GM19468 (cell line): Measurements from ENCODE around the gene MPZL1.

Experiments used
- ATAC-seq: cut with Tn5 transposase; IDR thresholded peaks from one replicate; pipeline ENCODE4 v1.9.1; 2021; ENCODE audit warnings: mild to moderate bottlenecking, moderate library complexity, moderate number of reproducible peaks; ENCODE audit not compliant: unreplicated experiment; ENCODE audit errors: extremely low read depth

MPZL1 gene

DNA sequence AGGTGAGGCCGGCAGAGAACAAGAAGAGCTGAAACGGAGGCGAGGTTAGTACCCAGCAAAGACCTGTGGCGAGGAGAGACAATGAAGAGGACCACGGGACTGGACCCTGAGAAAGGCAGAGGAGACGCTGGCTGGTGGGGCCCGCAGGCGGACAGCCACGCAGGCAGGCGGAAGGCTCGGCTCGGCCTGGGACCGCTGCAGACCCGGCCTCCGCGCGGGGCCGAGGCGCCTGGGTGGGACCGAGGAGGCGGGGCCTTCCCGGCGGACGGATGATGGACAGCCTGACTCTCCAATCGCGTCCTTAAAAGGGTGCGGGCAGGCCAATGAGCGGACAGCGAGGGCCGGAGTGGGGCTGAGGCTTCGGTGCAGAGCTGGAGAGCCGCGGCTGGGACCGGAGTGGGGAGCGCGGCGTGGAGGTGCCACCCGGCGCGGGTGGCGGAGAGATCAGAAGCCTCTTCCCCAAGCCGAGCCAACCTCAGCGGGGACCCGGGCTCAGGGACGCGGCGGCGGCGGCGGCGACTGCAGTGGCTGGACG, at the start of gene MPZL1:
MPZL1 (plus strand) TSS at position 366 of the 535 bp plus-strand sequence. CDS start 170 bp downstream, outside the sequence.
- peak; percentile 89 for ATAC-seq

DNA sequence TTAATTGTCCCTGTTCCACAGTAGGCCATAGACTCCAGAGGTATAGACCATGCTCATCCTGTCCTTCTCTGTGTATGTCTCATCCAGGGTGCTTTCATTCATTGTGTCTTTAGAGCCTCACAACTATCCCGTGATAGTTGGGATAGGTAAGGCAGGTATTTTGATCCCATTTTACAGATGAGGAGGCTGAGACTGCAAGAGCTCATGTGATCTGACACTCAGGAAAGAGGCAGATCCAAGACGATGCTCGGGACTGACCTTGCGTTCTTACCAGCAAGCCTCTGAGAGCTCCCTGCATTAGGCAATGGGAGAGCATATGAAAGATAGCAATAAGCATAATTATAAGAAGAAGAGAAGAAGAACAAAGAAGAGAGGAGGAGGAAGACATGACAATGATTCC, 49.0 kb upstream of the MPZL1 start:
- ATAC-seq, result no peak

DNA sequence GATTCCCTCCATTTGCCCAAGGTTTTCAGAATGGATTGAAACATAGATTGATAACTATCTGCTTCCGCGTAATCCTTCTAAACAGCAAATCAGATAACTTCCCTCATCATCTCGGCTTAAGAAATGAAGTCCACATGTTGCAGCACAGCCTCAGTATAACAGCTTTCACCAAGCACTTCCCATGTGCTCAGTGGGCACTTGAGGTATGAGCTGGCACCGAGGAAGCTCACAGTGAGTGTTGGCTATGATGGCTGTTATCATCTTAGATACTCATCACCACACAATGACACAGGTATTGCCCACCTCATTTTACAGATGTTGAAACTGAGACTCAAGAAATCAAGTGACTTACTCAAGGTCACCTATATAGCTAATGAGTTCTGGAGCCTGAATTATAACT, 48.5 kb upstream of the MPZL1 start:
- no peak for ATAC-seq

DNA sequence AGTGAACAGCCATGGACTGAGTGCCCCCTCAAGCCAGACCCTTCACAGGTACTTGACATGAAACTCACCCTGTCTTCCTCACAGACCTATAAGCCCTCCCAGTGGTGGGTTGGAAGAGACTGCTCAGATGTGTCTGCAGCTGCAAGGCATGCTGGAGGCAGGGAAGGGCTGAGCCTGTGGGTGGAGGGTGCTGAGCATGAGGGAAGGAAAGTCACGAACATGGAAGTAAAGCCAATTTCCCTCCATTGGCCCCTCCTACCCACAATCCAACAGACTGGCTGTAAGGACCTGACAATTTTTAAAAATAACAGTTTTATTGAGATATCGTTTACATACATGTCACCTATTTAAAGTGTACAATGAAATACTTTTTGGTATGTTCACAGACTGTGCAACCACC, 47.6 kb upstream of the MPZL1 start:
- no peak for ATAC-seq

DNA sequence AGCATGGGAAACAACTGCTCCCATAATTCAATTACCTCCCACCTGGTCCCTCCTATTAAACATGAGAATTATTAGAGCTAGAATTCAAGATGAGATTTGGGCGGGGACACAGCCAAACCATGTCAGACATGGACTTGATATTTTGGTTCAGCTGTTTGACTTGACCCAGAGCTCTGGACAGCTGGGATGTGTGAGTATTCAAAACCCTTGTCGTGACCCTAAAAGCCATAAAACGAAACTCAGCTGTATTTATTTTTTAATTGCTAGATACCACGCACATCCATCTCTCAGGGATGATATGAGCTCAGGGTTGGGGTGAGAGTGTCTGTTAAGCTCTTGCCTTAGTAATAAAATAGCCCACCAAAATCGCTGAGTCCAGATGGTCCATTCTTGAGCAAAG, 46.3 kb upstream of the MPZL1 start:
- ATAC-seq, result no peak

DNA sequence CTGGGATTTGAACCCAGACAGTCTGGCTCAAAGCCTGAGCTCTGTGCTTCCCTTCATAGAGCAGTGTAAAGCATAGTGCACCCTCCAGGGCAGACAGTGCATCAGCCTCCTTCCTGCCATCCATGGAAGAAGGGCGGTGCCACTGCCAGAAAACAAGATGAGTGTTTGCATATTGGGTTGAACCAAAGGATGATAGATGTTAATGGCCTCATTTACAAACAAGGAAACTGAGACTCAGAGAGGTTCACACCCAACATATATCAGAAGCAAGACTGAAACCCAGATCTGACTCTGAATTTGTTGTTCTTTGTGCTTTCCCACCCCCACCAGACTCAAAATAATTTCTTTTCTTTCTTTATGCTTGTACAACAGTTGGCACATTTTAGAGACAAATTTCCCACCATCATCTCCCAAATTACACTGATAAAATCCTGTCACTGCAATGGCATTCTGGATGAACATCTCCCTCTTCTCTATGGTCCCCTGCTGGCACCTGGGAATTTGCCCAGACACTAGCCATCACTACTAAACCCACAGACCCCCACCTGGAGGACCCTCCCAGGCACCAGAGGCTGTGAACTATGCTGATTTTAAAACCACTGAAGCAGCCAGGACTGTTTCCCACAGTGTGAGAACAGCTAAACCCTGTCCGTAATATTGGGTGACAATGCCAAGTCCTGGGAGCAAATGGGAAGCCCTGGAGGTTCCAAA, 45.4 kb upstream of the MPZL1 start:
- peak; percentile 43 for ATAC-seq

DNA sequence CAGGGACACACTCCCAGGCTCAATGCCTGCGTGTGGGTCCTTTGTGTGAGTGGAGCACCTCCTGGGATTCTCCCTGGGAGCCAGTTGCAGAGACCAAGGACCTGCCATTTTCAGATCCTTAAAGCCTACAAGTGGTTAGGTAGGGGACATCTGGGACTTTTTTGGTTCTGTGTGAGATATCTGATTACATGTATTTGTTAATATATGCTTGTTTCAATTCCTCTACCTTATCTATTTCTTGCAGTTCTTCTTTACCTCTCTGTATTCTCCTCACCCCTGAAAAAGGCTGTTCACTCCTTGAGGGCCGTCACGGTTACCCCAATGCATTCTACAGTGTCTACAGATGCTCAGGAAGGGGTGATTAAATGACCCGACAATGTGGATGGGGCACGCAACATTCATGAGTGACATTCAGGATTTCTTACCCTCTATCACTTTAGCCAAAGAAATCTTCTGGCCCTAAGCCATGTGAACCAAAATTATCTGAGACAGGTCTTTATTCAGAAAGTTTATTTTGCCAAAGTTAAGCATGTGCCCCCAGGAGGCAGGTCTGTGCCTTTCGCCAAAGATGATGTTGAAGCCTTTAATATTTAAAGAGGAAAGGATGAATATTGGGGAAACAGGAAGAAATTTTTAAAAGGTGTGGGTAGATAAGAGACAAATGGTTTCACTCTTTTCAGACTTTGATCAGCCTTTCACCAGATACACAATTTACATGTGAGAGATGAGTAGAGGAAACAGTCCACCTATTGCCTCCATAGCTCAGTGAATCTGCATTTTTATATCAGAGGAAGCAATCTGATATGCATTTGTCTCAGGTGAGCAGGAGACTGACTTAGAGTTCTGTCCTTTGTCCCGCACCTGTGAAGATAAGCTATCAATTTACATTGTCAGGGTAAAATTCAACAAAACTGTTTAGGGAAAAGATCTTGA, 44.6 kb upstream of the MPZL1 start:
- ATAC-seq, result no peak

DNA sequence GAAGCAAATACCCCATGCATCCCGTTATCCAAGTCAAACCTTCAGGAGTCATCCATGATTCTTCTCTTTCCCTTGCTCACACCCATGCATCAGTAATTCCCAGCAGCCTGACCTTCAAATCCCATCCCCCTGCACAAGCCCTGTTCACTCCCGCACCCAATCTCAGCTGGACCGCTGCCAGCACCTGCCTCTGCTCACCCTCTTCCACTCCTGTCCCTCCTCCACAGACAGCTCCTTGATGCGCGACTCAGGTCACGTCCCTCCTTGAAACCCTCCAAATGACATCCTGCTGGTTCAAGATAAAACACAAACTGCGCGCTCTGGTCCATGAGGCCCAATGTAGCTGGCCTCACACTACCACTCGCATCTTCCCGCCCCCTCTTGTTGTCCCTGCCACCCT, 43.4 kb upstream of the MPZL1 start:
- no peak for ATAC-seq

DNA sequence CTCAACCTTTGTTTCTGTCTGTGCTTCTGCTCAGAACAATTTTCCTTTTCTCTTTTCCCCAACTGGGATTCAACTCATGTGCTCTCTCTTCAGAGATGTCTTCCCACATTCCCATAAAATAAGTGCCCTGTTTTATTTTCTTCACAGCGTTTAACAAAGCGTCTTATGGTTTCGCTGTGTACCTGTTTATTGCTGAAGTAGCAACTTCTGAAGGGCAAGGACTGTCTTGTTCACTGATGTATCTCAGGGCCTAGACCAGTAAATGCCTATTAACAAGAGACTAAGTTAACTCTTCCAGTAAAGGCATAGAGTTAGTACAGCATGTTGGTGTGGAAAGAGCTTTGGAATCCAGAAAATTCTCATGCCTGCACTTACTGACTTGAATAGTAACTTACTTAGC, 42.9 kb upstream of the MPZL1 start:
- ATAC-seq, result no peak

DNA sequence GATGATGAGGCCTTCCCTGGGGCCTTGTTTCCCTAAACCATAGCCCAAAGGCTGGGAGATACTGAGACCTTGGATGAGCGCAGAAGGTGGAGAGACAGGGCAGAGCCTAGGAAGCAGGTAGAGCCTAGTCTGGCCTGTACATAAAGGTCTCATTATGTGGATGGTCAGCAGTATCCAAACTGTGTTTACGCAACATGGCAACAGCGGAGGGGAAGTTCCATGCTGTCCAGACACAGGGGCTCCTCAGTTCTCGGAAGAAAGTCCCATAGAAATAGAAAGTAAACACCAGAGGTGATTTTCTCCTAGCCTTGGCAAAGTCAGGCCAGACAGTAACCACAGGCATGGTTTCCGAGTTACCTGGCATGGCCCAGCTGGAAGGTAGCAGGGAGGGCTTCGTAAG, 42.1 kb upstream of the MPZL1 start:
- ATAC-seq, result no peak

DNA sequence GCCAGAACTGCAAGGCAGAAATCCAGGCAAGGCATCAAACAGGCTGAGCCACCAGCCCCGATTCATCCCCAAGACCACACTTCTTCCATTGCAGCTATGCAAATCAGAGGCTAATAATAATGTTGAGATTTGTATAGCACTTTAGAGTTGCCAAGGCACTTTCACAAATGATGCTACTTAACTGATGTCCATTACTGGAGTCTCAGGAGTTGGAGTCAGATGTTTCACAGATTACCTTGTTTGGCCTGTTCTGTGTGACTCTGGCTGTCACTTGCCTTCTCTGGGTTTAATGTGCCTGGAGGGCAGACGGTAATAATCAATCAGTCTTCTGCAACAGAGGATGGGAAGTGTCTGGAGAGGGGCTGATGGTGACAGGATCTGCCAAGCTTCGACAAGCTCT, 40.8 kb upstream of the MPZL1 start:
- no peak for ATAC-seq

DNA sequence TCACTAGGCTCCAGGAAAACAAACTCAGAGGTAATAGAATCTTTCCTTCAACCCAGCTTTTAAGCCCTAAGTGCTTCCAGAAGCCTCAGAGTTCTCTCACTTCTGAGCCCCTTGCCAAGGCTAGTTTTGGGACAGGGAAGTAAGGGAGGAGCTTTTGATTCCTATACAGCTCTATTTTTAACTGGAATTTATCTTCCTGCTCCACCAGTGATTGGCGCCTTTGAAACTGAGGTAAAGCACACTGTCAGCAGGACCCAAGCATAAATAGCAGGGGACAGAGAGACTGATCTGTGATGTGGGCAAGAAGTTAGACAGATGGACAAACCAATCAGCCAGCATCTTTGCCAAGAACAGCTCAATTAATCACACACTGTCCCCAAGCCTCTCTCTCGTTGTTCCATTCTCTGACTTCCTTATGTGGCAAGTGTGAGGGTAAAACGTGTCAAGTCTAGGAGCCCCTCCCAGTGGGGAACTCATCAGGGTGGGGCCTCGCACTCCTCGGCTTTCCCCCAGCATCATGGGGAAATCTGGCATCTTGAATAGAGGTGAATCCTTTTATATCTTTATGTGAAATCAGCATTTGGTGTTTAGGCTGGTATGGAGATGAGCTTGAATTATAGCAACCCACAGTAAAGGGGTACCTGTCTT, 40.2 kb upstream of the MPZL1 start:
- ATAC-seq, result no peak

DNA sequence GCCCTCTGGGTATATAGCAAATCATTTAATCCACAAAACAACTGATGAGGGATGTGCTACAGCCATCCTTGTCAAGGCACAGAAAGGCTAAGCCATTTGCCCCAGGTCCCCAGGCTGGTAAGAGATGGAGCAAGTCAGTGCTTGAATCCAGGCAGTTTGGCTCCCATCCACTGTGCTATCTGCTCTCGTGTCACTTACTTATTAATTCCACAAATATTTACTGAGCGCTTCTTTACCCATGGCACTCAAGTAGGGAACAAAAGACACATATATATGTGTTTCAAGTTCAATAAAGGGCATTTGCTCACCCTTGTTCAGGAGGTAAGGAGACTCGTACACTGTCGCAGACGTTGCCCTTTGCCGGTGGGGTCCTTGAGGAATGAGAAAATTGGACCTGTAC, 38.6 kb upstream of the MPZL1 start:
- ATAC-seq, result no peak

DNA sequence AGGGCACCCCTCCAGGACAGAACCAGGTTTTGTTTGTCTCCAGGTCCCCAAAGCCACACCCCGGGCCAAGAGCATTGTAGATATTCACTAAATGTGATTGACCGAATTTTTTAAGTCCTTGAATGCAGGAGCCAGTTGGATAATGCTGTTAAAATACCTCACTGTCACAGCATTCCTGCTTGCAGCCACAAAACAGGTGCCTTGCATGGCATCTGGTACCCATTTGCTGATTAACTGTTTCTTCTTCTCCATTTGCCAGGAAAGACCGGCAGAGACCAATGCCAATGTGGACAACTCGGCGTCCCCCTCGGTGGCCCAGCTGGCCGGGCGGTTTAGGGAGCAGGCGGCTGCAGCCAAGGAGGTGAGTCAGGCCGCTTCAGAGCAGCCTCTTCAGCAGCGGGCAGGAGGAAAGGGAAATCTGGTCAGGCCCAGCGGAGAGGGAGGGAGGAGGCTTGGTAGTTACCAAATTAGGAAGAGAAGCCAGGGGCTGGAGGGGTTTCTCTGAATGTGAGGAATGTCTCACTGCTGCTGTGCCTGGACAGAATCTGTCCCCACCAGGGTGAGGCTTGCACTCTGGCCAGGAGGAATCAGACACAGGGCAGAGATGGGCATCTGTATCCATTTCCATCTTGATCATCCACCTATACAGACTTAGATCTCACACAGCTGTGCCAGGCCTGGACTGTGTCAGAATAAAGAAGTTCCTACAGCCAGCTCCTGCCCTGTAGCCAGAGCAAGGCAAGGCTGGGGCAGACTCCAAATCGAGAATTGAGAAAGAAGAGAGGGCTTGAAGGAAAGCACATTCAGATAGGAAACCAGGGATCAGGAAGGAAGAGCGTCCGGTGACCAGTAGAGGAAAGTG, 37.9 kb upstream of the MPZL1 start:
- ATAC-seq, result no peak

DNA sequence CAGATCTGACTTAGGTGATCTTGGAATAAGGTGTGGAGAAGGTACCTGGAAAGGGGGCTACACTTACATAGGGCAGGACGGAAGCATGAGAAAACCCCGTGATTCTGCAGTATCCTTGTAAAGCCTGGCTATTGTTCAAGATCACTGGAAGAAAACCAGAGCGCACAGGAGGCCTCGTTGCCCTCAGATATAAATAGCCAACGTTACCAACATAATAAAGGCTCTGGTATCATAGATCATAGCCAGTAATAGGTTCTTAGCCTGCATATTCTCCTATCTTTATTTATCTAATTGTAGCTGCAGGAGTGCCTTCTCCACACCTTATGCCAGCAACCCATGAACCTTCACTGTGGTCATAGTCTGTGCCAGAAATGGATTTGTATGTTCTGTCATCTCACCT, 35.9 kb upstream of the MPZL1 start:
- ATAC-seq, result no peak

DNA sequence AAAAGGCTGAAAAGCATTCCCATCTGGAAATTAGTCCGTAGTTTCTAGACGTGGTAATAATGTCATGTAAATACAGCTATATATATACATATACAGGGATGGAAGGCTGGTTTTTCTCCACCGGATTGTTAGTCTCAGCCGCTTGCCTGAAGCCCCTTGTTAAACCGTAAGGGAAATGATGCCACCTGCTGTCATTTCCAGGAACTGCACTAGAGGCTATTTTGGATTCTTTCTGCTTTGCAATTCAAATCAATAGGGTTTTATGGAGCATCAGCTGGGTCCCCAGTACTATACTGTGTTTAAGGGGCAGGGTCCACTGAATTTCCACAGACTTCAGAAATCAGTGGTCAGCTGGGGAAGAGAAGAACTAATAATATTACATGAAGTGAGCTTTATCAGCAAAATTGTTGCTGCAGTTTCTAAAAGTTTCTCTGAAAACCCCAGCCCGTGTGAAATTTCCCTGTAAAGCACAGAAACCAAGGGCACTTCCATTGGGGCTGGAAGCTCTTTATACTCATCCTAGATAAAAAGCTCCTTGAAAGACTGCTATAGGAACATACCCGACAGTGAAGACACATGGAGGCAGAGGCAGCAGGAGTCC, 33.8 kb upstream of the MPZL1 start:
- ATAC-seq, result no peak

DNA sequence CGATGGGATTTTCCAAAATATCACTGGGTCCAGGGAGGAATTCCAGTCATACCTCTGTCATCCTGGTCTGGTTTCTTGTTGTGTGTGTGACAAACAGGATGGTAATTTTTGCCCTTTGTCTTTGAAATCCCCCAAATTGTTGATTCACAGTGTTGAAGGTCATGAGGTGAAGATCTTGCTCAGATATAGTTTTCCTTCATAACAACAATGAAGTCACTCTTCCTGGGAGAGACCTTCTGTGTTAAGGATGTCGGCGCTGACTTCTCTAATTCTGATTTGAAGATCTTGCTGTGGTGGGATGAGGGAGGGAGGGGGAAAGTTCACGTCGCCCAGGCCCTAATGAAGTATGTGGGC, 32.2 kb upstream of the MPZL1 start:
- ATAC-seq, result no peak

DNA sequence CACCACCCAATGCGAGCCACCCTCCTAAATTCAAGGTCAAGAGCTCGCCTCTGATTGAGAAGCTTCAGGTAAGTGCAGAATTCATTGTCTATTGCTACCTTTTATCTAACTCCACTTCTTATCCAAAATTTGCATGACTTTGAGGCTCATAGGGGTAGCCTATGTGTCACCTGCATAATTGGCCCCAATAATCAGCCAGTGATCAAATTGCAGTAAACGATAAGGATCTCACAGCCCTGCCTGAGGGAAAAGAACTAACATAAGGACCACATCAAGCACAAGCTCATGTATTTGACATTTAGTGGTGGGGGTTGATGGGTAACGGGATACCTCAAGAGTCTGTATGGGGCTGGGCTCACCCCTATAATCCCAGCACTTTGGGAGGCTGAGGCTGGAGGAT, 31.7 kb upstream of the MPZL1 start:
- no peak for ATAC-seq

DNA sequence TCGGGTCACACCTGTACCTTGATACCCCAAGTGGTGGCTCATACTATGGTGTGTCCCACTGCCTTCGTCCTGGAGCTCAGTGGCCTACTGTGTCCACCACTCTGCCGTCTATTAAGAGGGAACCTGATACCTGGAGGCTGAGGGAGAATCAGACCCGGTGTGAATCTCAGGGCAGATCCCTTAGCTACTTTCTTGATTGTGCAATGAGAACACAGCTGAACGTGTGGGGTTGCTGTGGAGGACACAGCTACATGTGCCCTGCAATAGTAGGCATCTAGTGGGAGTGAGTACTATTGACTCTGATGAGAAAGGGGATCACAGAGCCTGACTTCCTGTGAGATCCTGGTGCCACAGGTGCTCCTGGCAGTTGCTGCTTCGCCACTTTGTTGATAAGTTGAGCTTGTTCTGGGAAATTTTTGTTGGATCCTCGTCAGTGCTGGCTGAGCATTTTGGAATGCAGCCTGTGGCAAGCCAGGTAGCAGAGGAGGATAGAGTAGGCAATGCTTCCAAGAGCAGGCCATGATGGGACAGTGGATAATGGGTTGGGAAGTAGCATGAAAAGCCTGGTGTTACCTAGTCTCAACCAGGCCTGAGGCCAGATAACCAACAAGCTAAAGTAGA, 28.2 kb upstream of the MPZL1 start:
- no peak for ATAC-seq
